Activated CD8-positive, alpha-beta memory T cell treated with anti-CD3 and anti-CD28 coated beads for 24 hours (primary cell): ENCODE data around the gene ANKRD63.

Experiments
- DNase-seq: peaks from one replicate; pipeline ENCODE4 v3.0.0-alpha.2; 2020

The ANKRD63 gene

DNA sequence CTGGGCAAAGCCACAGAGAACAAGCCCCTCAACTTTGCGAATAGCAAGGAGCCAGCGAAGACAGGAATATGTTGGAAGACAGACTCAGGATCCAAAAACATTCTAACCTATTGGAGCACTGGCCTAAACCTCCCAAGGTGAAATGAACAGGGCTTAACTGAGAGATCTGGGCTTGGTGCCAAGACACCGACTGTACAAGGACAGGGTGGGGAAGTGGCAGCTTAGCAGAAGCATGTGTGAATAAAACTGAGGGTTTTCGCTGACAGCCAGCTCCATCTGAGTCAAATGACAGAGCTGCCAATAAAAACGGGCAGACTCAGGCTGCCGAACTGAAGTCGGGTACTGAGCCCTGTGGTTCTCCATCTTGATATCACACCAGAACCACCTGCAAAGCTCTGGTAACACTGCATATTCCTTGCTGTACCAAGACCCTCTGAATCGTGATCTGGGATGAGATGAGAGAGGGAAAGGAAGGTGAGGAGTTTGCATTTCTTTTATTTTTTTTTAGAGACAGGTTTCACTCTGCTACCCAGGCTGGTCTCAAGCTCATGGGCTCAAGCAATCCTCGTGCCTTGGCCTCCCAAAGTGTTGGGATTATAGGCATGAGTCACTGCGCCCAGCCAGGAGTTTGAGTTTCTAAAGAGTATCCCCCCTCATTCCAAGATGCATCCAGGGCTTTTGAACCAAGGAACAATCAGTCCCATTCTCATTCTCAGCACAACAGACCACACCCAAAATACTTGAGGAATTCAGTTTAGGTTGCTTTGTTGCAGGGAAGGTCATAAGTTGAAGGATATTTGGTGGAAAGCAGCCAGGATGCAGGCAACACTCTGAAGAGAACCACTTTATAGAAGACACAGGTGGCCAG is 30.9 kb upstream of the ANKRD63 start:
- DNase-seq, result no peak

DNA sequence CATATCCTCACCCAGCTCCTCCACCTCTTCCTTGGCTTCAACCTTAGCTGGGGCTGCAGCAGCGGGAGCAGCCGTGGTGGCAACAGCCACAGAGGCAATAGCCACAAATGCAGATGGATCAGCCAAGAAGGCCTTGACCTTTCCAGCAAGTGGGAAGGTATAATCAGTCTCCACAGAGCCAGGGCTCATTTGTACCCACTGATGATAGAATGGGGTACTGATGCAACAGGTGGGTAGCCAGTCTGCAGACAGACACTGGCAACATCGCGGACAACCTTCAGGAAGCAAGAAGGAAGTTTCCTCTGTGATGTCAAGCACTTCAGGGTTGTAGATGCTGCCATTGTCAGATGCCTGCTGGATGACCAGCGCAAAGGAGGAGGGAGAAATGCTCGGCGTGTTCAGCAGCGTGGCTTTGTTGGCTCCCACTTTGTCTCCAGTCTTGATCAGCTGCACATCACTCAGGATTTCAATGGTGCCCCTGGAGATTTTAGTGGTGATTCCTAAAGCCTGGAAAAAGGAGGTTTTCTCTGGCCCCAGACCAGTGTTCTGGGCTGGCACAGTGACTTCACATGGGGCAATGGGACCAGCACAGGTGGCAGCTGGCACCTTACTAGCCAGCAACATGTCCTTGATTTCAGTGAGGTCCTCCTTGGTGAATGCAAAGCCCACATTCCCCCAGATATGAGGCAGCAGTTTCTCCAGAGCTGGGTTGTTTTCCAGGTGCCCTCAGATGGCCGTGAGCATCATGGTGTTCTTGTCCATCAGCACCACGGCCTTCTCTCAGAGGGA is 29.7 kb upstream of the ANKRD63 start:
- no peak for DNase-seq

DNA sequence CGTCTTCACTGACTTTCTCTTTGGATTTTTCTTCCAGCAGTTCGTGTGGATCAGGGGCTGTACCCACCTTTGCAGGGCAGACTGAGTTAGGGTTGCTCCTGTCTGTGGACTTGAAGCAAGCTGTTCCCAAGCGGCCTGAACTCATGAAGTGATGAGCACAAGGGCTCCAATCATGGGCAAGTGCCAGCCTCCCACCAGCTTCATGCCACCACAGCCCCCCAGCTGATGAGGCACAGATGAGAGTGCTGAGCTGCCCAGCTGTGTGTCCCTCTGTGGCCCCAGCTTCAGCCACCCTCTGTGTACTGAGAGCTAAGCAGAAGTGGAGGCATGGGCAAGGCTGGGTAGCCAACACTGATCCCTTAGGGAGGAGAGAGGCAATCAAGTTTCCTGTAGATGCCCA is 28.1 kb upstream of the ANKRD63 start:
- no peak for DNase-seq

DNA sequence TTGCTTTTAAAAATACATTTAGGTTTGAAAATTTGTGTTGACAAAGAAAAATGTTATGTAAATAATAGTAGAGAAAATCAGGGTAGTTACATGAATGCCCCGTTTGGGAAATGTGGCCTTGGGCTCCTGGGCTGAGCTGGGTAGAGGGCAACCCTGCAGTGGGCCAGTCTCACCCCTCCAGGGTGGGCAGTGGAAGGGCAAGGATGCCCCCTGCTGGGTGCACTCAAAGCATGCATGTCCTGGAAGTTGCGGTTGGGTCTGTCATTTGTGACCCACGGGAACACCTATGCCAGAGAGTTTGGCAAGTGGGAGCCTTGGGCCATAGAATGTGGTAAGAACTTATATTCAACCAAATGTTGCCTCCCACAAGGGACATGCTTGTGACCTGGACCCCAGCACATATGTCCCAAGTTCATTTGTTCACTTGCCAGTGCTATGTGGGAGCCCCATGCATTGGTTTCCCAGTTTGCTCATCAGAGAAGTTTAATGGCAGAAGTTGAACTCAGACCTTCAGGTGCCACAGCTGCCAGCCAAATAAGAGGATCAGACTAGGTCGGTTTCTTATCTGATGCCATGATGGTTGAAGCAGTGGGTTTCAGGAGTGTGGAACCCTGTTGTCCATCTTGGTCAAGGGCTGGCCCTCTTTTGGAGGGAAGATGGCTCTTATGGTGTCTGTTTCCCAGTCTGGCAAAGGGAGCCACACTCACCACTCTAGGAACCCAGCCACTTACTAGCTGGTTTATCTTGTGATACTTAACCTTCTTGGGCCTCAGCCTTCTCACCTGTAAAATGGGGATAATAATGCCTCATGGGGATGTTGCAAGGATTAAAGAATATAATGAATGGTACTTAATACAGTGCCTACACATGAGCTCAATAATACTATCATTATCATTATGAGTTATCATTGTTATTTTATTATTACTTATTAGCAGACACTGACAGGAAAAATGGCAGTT is 27.4 kb upstream of the ANKRD63 start:
- peak; percentile 80 for DNase-seq

DNA sequence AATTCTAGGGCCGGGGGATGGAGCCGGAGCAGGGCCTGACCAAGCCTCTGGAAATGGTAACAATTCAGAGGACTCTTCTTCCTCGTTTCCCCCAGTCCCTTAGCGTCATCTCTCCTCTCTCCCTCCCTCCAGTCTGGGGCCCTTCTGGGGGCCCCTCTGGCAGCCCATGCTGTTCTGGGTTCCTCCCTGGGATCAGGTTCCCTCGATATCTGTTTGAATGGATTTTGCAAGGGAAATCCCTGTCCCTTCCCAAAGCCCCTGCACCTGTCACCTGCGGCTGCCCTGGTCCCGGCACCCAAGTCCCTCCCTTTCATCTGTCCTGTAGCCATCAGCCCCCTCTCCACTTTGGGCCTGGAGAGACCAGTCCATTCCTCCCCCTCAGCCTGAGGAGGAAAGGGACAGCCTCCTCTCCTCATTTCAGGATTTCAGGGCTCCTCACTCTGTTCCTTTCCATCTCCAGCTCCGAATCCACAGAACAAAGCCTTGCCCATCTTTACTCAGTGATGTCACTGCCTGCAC is 26.5 kb upstream of the ANKRD63 start:
- no peak for DNase-seq

DNA sequence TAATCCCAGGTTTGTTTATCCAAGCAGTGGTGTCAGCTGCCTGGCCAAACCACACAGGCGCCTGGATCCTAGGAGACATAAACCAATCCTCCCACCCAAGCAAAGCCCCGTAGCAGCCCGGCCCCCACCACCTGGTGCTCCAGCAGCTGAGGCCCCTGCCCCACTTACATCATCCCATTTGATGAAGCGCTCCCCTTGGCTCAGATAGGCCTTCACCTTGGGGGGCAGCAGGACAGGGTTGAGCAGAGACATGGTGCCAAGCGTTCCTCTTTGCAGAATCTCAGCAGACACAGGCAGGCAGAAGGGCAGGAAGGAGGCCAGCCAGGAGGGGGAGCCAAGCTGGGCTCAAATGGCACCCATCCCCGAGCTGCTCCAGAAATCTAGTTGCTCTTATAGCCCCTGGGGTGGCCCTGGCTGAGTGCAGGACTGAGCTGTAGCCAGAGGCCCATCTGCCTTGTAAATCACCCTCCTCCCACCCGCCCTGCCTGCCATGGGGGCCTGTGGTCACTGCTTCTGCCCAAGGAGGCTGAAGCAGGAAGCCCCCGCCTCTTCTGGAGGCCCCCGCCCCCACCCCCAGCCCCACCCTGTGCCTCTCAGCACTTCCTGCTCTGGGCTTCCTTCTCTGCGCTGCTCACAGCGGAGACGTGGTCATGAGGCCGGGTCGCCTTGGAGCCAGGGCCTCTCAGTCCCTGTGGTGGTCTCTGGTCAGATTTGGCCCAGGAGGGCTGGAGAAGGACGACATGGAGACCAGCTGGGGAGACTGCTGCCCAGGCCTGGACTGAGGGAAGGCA is 24.8 kb upstream of the ANKRD63 start, which contains the start of gene PLCB2:
Gene PLCB2, minus strand, starts transcription at position 515 of the 791 bp plus-strand sequence. Its CDS starts 263 bp downstream, at position 252.
- DNase-seq, result peak; percentile 91

DNA sequence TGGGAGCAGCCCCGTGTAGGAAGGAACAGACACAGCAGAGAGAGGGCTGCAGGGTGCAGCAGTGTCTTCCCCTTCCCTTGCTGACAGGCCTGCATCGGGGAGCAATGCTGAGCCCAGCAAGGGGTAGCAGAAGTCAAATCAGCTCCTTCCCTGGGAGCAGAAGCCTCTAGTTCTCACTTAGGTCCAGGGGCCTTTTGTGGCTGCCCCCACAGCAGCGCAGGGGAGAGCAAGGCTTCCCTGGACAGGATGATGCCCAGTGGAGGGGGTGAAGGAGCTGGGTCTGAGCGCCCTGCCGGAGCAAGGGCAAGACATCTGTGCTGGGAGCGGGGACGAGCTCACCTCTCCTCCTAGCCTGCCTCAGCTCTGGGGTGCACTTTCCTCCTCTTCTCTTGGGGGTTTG is 24.0 kb upstream of the ANKRD63 start:
- peak; percentile 66 for DNase-seq

DNA sequence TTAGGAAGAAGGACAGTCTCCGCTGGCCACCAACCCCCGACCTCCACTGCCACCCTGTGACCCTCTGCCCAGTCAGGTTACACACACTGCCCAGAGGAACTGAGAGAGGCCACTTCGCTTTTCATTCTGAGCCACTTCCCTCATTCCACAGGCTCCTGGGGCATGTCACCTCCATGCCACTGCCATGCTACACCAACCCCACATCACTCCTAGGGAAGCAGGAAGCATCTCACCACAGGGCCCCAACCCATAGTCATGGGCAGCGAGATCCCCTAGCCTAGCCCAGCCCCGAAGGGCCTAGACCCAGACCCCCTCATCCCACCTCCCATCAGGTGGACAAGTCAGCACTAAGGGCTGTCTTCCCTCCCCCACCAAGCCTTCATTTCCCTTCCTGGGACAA is 23.5 kb upstream of the ANKRD63 start:
- no peak for DNase-seq

DNA sequence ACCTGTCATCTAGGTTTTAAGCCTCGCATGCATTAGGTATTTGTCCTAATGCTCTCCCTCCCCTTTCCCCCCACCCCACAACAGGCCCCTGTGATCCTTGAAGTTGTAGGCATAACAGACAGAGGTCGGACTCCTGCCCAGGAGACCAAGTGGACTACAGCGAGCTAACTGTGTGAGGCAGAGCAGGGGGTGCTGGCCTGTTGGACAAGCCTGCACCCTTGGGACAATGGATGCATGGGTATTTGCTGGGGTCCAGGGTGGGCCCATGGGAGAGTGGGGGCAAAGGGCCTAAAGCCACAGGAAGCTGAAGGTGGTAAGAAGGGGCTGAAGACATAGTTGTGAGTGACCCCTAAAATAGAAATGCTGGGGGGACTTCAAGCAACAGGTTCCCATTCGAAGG is 22.4 kb upstream of the ANKRD63 start:
- no peak for DNase-seq

DNA sequence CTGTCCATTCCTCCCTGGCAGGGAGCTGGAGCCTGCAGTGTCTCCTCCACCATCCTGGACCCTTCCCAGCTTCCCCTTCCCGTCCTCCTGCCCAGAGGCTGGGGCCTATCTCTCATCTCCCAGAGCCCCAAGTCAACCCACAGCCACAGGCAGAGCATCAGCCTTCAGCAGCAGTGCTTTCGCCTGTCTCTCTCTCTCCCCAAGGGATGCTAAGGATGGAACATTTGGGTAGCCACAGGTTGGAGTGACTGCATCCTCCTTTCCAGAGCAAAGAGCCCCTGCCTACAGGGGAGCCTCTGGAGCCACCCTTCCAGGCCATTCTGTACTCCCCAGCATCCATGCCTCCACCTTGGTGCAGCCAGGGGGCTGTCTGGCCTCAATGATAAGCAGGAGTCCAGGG is 20.7 kb upstream of the ANKRD63 start:
- no peak for DNase-seq

DNA sequence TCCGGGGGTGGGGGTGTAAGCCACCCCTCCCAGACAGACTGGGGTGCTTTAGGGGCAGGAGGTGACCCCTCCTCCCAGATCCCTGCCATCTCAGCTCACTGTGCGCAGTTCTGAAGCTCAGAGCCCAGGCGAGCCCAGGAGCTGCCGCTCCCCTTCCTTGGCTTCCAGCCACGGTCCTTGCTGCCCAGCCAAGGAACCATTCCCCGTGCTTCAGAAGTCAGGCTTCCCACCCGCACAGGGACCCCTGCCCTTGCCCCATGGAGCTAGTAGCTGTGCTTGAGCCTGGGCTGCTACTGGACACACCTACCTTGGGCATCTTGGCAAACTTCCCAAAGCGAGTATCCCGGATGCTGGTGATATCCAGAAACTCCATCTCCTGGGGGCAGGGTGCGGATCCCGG is 20.1 kb upstream of the ANKRD63 start:
- DNase-seq, result no peak

DNA sequence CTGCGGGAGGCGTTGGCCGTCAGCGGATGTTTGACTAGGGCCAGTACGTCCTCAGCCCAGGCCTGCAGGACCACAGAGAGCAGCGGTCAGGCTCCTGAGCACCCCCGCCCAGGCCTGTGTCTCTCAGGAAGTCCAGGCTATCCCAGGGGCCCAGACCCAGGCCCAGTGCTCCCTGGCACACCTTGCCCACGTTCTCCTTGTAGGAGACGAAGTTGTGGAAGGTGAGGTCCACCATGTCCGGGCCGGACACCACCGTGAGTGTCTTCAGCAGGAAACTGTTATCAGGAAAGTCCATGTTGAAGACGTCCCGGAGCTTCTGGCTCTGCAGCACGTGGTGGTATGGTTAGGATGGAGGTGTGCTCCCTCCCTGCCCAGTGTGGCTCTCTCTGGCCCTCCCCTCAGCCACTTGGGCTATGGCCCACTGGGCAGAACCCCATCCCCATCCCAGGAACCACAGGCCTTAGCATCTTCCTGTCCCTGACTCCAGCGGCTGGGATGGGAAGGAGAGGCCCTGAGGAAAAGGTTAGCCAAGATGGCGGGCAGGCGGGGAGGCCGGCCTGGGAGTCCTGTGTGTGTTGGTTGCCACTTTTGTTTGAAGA is 19.5 kb upstream of the ANKRD63 start:
- DNase-seq, result no peak

DNA sequence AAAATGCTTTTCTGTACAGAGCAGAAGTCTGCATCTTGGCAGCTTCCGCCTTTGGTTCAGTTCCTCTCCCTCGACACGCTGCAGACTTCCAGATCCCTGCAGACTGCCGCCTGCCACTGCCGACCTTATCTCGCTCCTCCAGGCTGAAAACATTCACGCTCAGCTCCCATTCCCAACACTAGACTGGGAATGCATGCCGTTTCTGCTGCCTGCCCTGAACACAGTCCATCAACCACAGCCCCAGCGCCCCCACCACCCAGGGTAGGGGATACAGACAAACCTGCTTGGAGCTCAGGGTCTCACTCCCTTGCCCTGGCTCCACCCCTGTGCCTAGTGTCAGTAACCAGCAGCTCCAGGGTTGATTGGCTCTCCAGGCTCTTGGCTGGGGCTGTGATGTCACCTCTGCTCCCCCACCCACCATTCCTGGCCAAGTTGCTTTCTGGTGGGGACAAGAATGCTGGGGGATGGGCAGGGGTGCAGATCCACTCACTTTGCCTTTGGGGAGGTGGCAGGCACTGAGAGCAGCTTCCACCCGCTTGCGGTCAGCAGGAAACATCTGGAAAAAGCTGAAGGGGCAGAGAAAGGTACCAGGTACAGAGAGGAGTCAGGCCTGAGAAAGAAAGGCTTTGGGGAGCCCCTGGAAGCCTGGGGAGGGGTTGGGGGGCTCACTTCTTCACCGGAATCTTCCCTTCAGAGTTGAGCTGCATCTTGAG is 18.8 kb upstream of the ANKRD63 start:
- no peak for DNase-seq

DNA sequence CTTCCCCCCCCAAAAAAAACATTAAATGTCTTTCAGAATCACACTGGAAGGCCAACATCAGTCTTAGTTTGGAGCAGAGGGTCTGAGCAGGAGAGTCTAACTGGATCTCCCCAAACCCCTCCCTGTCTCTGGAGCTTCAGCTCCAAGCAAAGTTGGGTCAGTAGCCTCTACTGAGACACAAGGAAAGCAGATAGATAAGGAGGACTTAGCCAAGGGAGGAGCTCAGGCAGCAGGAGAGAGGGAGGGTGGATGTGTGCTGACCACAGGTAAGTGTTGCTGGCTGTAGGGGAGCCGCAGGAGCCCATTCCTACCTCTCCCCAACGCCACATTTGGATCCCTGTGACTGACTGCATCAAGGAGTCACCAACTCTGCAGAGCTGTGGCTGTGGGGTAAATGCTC is 17.9 kb upstream of the ANKRD63 start:
- no peak for DNase-seq

DNA sequence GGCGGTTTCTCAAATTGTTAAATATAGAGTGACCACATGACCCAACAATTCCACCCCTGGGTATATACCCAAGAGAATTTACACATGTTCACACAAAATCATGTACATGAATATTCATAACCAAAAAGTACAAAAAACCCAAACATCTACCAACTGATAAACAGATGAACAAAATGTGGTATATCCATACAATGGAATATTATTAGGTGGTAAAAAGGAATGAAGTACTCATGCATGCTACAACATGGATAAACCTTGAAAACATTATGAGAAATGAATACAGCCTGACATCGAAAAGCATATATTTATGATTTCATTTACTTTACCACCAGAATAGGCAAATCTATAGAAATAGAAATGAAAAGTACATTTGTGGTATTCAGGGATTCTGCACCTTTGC is 17.5 kb upstream of the ANKRD63 start:
- DNase-seq, result no peak

DNA sequence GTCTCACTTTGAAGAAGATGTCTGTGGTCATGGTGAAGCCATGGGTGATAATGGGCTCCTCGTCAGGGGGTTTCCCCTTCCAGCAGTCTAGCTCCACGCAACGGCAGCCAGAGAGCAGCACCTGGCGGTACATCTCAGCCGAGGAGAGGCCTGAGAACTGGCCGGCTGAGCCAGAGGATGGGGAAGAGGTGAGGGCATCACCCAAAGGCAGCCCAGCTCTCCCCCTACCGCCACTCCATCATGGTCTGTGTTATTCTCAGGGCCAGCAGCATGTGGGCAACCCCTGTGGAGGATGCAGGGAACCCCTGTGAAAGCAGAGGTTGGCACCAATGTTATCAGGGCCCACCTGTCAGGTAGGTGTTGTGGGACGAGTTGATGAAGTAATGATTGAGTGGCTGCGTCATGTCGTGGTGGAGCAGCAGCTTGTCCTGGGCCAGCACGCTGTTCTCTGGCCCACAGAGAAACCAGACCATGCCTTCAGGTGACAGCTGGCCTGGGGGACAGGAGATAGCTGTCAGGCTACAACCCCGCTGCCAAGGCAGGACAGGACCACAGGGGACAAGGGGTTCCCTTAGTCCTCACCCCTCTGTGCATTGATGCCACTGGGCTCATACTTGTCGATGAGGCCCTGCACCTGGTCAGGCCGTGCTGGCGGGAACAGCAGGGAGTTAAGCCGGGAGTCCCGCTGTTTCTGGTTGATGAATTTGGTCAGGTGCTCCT is 15.5 kb upstream of the ANKRD63 start:
- no peak for DNase-seq

DNA sequence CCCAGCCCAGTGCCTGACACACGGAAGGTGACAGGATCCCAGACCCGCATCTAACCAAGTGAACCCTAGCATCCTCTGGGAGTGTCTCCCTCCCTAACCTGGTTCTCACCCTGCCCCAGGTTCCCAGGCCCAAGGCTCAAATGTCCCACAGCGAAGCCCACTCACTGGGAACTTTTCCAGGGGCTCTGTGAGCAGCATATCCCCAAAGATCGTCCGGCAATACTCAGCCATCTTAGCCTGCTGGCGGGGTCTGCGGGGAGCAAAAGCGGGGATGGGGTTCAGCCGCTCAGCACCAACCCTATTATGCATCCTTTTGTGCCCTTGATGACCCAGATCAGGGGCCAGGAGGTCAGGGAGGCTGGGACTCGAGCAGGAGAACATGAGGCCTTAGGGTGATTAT is 14.5 kb upstream of the ANKRD63 start:
- DNase-seq, result no peak

DNA sequence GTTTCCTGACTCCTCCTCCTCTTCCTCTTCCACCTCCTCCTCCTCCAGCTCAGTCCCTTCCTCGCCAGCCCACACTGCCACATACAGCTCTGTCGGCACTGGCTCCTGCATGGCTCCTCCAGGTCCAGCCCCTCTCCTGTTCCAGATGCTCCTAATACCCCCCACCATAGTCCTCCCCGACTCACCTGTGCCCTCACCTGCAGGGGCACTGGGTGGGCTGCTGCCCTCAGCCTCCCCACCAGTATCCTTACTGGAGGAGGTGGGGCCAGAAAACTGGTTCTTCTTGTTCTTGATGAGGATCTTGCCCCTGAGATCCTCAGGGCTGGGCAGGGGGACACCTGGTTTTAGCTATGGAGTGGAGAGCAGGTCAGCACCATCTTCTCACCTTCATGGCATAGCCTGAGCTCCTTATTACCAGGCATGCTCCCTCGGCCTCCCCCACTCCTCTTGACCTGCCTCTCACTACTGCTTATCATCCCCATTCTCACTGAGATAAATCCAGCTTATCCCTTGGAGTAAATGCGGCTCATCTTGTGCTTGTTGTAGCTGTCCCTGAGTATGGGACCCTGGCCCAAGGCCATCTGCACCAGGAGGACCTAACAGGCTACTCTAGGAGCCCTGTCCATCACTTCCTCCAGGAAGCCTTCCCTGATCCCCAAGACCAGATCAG is 13.8 kb upstream of the ANKRD63 start:
- DNase-seq, result no peak

DNA sequence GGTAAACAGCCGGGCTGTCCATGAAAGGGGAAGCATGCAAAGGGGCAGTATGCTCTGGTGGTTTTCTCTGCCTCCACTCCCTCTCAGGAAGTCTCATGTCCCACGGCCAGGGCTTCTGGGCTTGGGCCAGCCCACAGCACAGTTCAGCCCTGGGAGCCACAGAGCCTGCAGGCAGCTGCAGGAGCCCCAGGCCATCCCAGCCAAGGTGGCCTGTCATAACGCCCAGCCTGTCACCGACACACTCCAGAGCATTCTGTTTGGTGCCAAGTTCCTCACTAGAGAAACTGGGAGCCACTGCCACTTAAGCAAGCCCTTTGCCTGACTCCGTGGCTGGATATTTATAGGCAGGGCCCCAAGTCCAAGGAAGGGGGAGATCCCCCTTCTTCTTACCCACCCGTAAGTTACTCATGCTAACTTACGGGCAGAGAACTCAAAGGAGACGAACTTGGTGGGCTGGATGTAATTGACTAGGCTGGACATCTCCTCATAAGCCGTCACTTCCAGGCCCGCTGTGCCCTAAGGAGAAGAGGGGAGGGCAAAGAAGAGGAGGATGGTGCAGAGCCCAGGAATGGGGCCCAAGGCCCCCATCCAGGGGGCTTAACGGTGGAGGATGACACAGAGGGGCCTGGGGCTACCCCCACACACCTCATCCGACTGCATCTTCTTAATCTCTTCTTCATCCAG is 13.2 kb upstream of the ANKRD63 start:
- DNase-seq, result no peak
